GM18861 (cell line): ENCODE results near the gene MASP1.

ENCODE experiments used
- ATAC-seq: cut with Tn5 transposase; IDR thresholded peaks from one replicate; pipeline ENCODE4 v1.9.1; 2021; ENCODE audit not compliant: unreplicated experiment

MASP1 gene

GRCh38 chr3:187291512-187292132 is at the start of gene MASP1:
TSS of gene MASP1 (minus strand) at chr3:187291737. CDS start at chr3:187291632, 105 bp downstream.
- ATAC-seq = no peak

GRCh38 chr3:187340578-187340977 is 49.0 kb upstream of the MASP1 start:
- ATAC-seq = no peak

- ATAC-seq = no peak
These were observed 44.8 kb upstream of the MASP1 start for GRCh38 chr3:187336322-187336721.

- no peak for ATAC-seq
These were observed 43.4 kb upstream of the MASP1 start for GRCh38 chr3:187334904-187335303.

GRCh38 chr3:187328691-187329090 is 37.2 kb upstream of the MASP1 start:
- ATAC-seq = no peak

- ATAC-seq = no peak
These were observed 36.3 kb upstream of the MASP1 start for GRCh38 chr3:187327845-187328244.

- no peak for ATAC-seq
These were observed 34.1 kb upstream of the MASP1 start for GRCh38 chr3:187325632-187326031.

- no peak for ATAC-seq
These were observed 31.6 kb upstream of the MASP1 start for GRCh38 chr3:187323091-187323490.

- ATAC-seq = no peak
These were observed 30.8 kb upstream of the MASP1 start for GRCh38 chr3:187322291-187322690.

GRCh38 chr3:187321766-187322165 is 30.2 kb upstream of the MASP1 start:
- ATAC-seq = no peak

- peak; percentile 87 for ATAC-seq
These were observed 28.3 kb upstream of the MASP1 start for GRCh38 chr3:187319699-187320302.

- no peak for ATAC-seq
These were observed 27.5 kb upstream of the MASP1 start for GRCh38 chr3:187318819-187319616.

- no peak for ATAC-seq
These were observed 24.3 kb upstream of the MASP1 start for GRCh38 chr3:187315872-187316271.

GRCh38 chr3:187314176-187314575 is 22.6 kb upstream of the MASP1 start:
- ATAC-seq = no peak

GRCh38 chr3:187310954-187311470 is 19.5 kb upstream of the MASP1 start:
- ATAC-seq = no peak

- no peak for ATAC-seq
These were observed 18.7 kb upstream of the MASP1 start for GRCh38 chr3:187310226-187310625.

GRCh38 chr3:187305881-187306280 is 14.3 kb upstream of the MASP1 start:
- ATAC-seq = no peak

- ATAC-seq = no peak
These were observed 8.1 kb upstream of the MASP1 start for GRCh38 chr3:187299611-187300010.

- no peak for ATAC-seq
These were observed 5.4 kb upstream of the MASP1 start for GRCh38 chr3:187296911-187297310.

GRCh38 chr3:187296058-187296457 is 4.5 kb upstream of the MASP1 start:
- no peak for ATAC-seq

GRCh38 chr3:187295316-187296034 is 3.9 kb upstream of the MASP1 start:
- no peak for ATAC-seq
